K562 (cell line): ENCODE measurements around the gene MFSD6. TPM values are rescaled to one million over a fixed set of nuclear protein-coding genes. Genes with fewer than 3 reads are reported as not detected.

Experiments used
- ATAC-seq: fragments of 200-7000 bp; cut with Tn5 transposase; 3 replicates; pipeline ENCODE4 v1.9.1; 2020; ENCODE audit warnings: moderate library complexity
- Bru-seq: library from RNA; stranded (reverse); fragments of 400-500 nt; gene quantifications from one replicate; lab custom pipeline; 2021; lab: Mats Ljungman, UMichigan
- BruChase-seq, 2 experiments: library from RNA; stranded (reverse); fragments of 400-500 nt; gene quantifications; one replicate each; lab custom pipeline; 2021; lab: Mats Ljungman, UMichigan
- BruUV-seq: library from RNA; stranded (reverse); fragments of 400-500 nt; replicated peaks from 2 replicates; lab custom pipeline; 2021; lab: Mats Ljungman, UMichigan
- CTCF ChIA-PET: fragments of 300-600 bp; formaldehyde crosslinking; extraction: SDS; loops from one replicate; lab custom pipeline; 2021; ENCODE audit warnings: low intra/inter-chr PET ratio; lab: Yijun Ruan, JAX
- POLR2A ChIA-PET: fragments of 300-600, 350-650 bp; sonication (Branson Sonifier 250); formaldehyde crosslinking; extraction: SDS; loops from one replicate; lab custom pipeline; 2021; ENCODE audit warnings: antibody characterized with exemption, inconsistent platforms; lab: Yijun Ruan, JAX
- DNase-seq, 4 experiments: peaks; one replicate each; pipeline versions ENCODE4 v3.0.0 to v3.0.0-alpha.2; 2011 to 2018; ENCODE audit warnings: low spot score in 3 of 4, mixed read lengths in 3 of 4; ENCODE audit errors: extremely low read depth in 1 of 4
- FAIRE-seq: peaks from 2 replicates; lab custom pipeline; 2011; peaks lifted over from hg19 to GRCh38; lab: Jason Lieb, UNC
- H2AFZ ChIP-seq: 2 replicates; pipeline ENCODE4 v1.6.0; 2011; ENCODE audit warnings: low read depth, low read length, control low read depth, inconsistent platforms
- H3K27ac ChIP-seq: fragments of 200-600 bp; 3 replicates; pipeline ENCODE4 v1.8.0; 2011; ENCODE audit warnings: low read depth, mild to moderate bottlenecking, control low read depth, inconsistent platforms, low read length, moderate library complexity, mixed read lengths; ENCODE audit errors: extremely low read depth
- H3K27me3 ChIP-seq, 2 experiments: fragments of 300-600 bp in 1 of 2; 2 replicates in 1 of 2; 3 replicates in 1 of 2; pipeline versions ENCODE4 v1.6.0 to v1.8.0; 2011; ENCODE audit warnings: inconsistent platforms in 2 of 2, low read length in 2 of 2, mild to moderate bottlenecking in 1 of 2, mixed read lengths in 1 of 2, moderate library complexity in 1 of 2; ENCODE audit not compliant: control insufficient read depth in 2 of 2, insufficient read depth in 2 of 2
- H3K36me3 ChIP-seq: fragments of 300-600 bp; 3 replicates; pipeline ENCODE4 v1.8.0; 2011; ENCODE audit warnings: mild to moderate bottlenecking, low read length, inconsistent platforms; ENCODE audit not compliant: control insufficient read depth, insufficient read depth
- H3K4me1 ChIP-seq, 2 experiments: fragments of 200-600 bp in 1 of 2; replicated peaks in 1 of 2; 2 replicates in 1 of 2; 3 replicates in 1 of 2; pipeline versions ENCODE4 v1.5.1 to v1.8.0; 2011; ENCODE audit warnings: inconsistent platforms in 2 of 2, low read length in 2 of 2, mild to moderate bottlenecking in 1 of 2, mixed read lengths in 1 of 2, moderate library complexity in 1 of 2; ENCODE audit not compliant: control insufficient read depth in 2 of 2, insufficient read depth in 2 of 2
- H3K4me2 ChIP-seq: 2 replicates; pipeline ENCODE4 v1.6.1; 2011; ENCODE audit warnings: low read length, control low read depth, inconsistent platforms, mixed read lengths; ENCODE audit not compliant: insufficient read depth
- H3K4me3 ChIP-seq: fragments of 200-600 bp; sonication (generic), shearing (Covaris generic); 2 replicates; pipeline ENCODE4 v1.5.1; 2016; ENCODE audit warnings: control low read depth, inconsistent platforms
- H3K79me2 ChIP-seq: fragments of 200-600 bp; 3 replicates; pipeline ENCODE4 v1.8.0; 2011; ENCODE audit warnings: low read length, inconsistent platforms; ENCODE audit not compliant: control insufficient read depth, insufficient read depth
- H3K9ac ChIP-seq, 2 experiments: 2 replicates each; pipeline versions ENCODE4 v1.6.0 to v1.6.1; 2011; ENCODE audit warnings: low read depth in 2 of 2, low read length in 2 of 2, control low read depth in 1 of 2, inconsistent platforms in 1 of 2, mild to moderate bottlenecking in 1 of 2, mixed read lengths in 1 of 2; ENCODE audit not compliant: insufficient read depth in 1 of 2
- H3K9me1 ChIP-seq: one replicate; pipeline ENCODE4 v1.6.0; 2011; ENCODE audit warnings: inconsistent platforms, mild to moderate bottlenecking, low read length, moderate library complexity; ENCODE audit not compliant: control insufficient read depth, insufficient read depth
- H3K9me3 ChIP-seq: replicated peaks from 2 replicates; pipeline ENCODE4 v1.5.1; 2011; ENCODE audit warnings: low read depth, low read length, inconsistent platforms; ENCODE audit not compliant: control insufficient read depth, insufficient read depth
- H4K20me1 ChIP-seq: replicated peaks from 2 replicates; pipeline ENCODE4 v1.6.1; 2011; ENCODE audit warnings: low read length, inconsistent platforms, mixed read lengths; ENCODE audit not compliant: control insufficient read depth, insufficient read depth
- BCOR ChIP-seq: fragments of 450-650 bp; IDR thresholded peaks from 2 replicates; pipeline ENCODE4 v1.6.1; 2016
- CBX3 ChIP-seq, 2 experiments: IDR thresholded peaks; 1 replicate in 1 of 2; 2 replicates in 1 of 2; pipeline ENCODE4 v1.6.1; 2012; ENCODE audit warnings: inconsistent platforms in 2 of 2, low read length in 2 of 2, borderline replicate concordance in 1 of 2, control low read depth in 1 of 2
- CXXC5 ChIP-seq: fragments of 250-450 bp; sonication (Bioruptor Pico); IDR thresholded peaks from 2 replicates; pipeline ENCODE4 v1.8.0; 2022; ENCODE audit warnings: inconsistent platforms, mild to moderate bottlenecking, moderate library complexity
- ETV5 ChIP-seq: sonication (generic); formaldehyde crosslinking; IDR thresholded peaks from 2 replicates; pipeline ENCODE4 v1.4.0; 2020; ENCODE audit warnings: low read depth, mild to moderate bottlenecking, missing genetic modification reagents
- HNRNPLL ChIP-seq: fragments of 200-400 bp; formaldehyde crosslinking; IDR thresholded peaks from 2 replicates; pipeline ENCODE4 v1.6.1; 2017; ENCODE audit warnings: low read length, low read depth, mild to moderate bottlenecking; ENCODE audit not compliant: poor library complexity, severe bottlenecking
- KDM2B ChIP-seq: fragments of 250-450 bp; sonication (Bioruptor Pico); IDR thresholded peaks from 2 replicates; pipeline ENCODE4 v1.8.0; 2021; ENCODE audit warnings: mild to moderate bottlenecking, moderate library complexity
- KHSRP ChIP-seq: fragments of 450-650 bp; IDR thresholded peaks from 2 replicates; pipeline ENCODE4 v1.6.1; 2017
- NKRF ChIP-seq: fragments of 450-650 bp; IDR thresholded peaks from 2 replicates; pipeline ENCODE4 v1.6.1; 2016; ENCODE audit warnings: borderline replicate concordance
- SETDB1 ChIP-seq: IDR thresholded peaks from one replicate; pipeline ENCODE4 v1.6.1; 2012; ENCODE audit warnings: low read length, control low read depth, inconsistent platforms
- SRF ChIP-seq, 2 experiments: fragments of 250-450, 450-650 bp in 1 of 2; sonication (Bioruptor Pico) in 1 of 2; sonication (generic) in 1 of 2; formaldehyde crosslinking; IDR thresholded peaks; 2 replicates each; pipeline versions ENCODE4 v1.5.0 to v1.5.1; 2020 to 2022; ENCODE audit warnings: mild to moderate bottlenecking in 1 of 2, missing genetic modification reagents in 1 of 2
- TAF15 ChIP-seq: fragments of 200-400 bp; formaldehyde crosslinking; IDR thresholded peaks from 2 replicates; pipeline ENCODE4 v1.6.1; 2017; ENCODE audit warnings: mild to moderate bottlenecking, low read depth, low read length, moderate library complexity
- TEAD4 ChIP-seq, 2 experiments: sonication (generic) in 1 of 2; formaldehyde crosslinking in 1 of 2; IDR thresholded peaks; 2 replicates each; pipeline versions ENCODE4 v1.6.1 to v1.8.0; 2012 to 2022; ENCODE audit warnings: borderline replicate concordance in 1 of 2, inconsistent platforms in 1 of 2, low read length in 1 of 2, mild to moderate bottlenecking in 1 of 2, missing genetic modification reagents in 1 of 2
- ZFX ChIP-seq: sonication (generic); formaldehyde crosslinking; IDR thresholded peaks from 2 replicates; pipeline ENCODE4 v1.8.0; 2022; ENCODE audit warnings: mild to moderate bottlenecking, missing genetic modification reagents, moderate library complexity
- ZNF143 ChIP-seq: sonication (generic); formaldehyde crosslinking; IDR thresholded peaks from 2 replicates; pipeline ENCODE4 v1.9.0; 2022; ENCODE audit warnings: mild to moderate bottlenecking, missing genetic modification reagents
- ZNF174 ChIP-seq: fragments of 250-450 bp; sonication (Bioruptor Pico); IDR thresholded peaks from 2 replicates; pipeline ENCODE4 v1.4.0; 2020; ENCODE audit warnings: mild to moderate bottlenecking
- WGBS: fragments of 100-300 bp; shearing (Covaris generic); methylation state at CpG from one replicate; pipeline ENCODE4 v1.1.6; 2016; ENCODE audit warnings: low coverage, mixed read lengths; ENCODE audit not compliant: insufficient coverage; ENCODE audit errors: missing lambda C conversion rate; 5-methylcytosine and 5-hydroxymethylcytosine counted together
- in situ Hi-C: fragments of 300-500 bp; cut with MboI; formaldehyde crosslinking; loops from 4 replicates; pipeline ENCODE4 v1.15.0; 2018; ENCODE audit warnings: inconsistent platforms, mixed read lengths
- intact Hi-C: fragments of 100-400 bp; cut with micrococcal nuclease; formaldehyde crosslinking; loops from 2 replicates; pipeline ENCODE4 v1.14.2; 2022
- long read RNA-seq, 3 experiments: library from polyadenylated mRNA in 2 of 3; library from RNA in 1 of 3; unstranded in 2 of 3; stranded (forward) in 1 of 3; transcript quantifications; one replicate each; pipeline ENCODE4 v2.0.0, GENCODE V29; 2019 to 2022
- polyA minus RNA-seq, 3 experiments: library from RNA; depleted of rRNA, polyadenylated mRNA; stranded (reverse); fragments of >200 nt; gene quantifications; 2 replicates each; pipeline ENCODE4 v1.2.3, GENCODE V29; 2011
- polyA plus RNA-seq, 8 experiments: library from polyadenylated mRNA; depleted of rRNA in 4 of 8; stranded (reverse) in 5 of 8; unstranded in 3 of 8; fragments of >200 nt; fragmentation: Nextera tagmentation in 2 of 8; fragmentation: Illumina TruSeq in 1 of 8; extraction: Ambion mirVana in 2 of 8; extraction: Trizol in 1 of 8; gene quantifications; 2 replicates each; pipeline versions ENCODE4 v1.2.1 to v1.2.3, GENCODE V29; 2011 to 2014; ENCODE audit warnings: inconsistent platforms in 1 of 8, missing spikeins in 1 of 8
- total RNA-seq, 7 experiments: library from RNA; depleted of rRNA in 6 of 7; stranded (reverse); fragments of >200 nt in 6 of 7; fragmentation: Illumina TruSeq in 2 of 7; extraction: Trizol in 2 of 7; gene quantifications; 2 replicates each; pipeline versions ENCODE4 v1.2.1 to v1.2.3, GENCODE V29; 2011 to 2021; ENCODE audit warnings: low replicate concordance in 1 of 7

Gene MFSD6
- total RNA-seq (2011; cell fraction: chromatin; rRNA removed; ENCODE audit: low replicate concordance), result 23.3 and 40.4 TPM in 2 replicates
- 13.8 and 14.3 TPM in 2 replicates for total RNA-seq (2011; cell fraction: nucleolus; rRNA removed)
- 21.7 and 22.3 TPM in 2 replicates for total RNA-seq (2011; cell fraction: nucleoplasm; rRNA removed)
- 7.1 and 8.5 TPM in 2 replicates for total RNA-seq (2014; rRNA removed)
- 3.9 and 5.3 TPM in 2 replicates for total RNA-seq (2014; rRNA removed; fragmentation: Illumina TruSeq; extraction: Trizol)
- 1.4 and 2.0 TPM in 2 replicates for total RNA-seq (2015; rRNA removed; fragmentation: Illumina TruSeq; extraction: Trizol)
- 6.3 and 6.6 TPM in 2 replicates for total RNA-seq (2021)
- polyA plus RNA-seq (2011; rRNA removed), result 2.7 and 7.9 TPM in 2 replicates
- polyA plus RNA-seq (2011; cell fraction: cytosol; rRNA removed), result 4.0 and 5.7 TPM in 2 replicates
- polyA plus RNA-seq (2011; cell fraction: nucleus; rRNA removed), result 4.0 and 6.7 TPM in 2 replicates
- polyA plus RNA-seq (2012), result 4.0 and 5.9 TPM in 2 replicates
- 5.1 and 6.1 TPM in 2 replicates for polyA plus RNA-seq (2014; fragmentation: Illumina TruSeq; extraction: Trizol)
- polyA plus RNA-seq (2014; fragmentation: Nextera tagmentation; extraction: Ambion mirVana), result 1 to 10 TPM; 1.1 to 1.2 TPM
- polyA plus RNA-seq (2014; rRNA removed), result 4.4 and 4.6 TPM in 2 replicates
- polyA minus RNA-seq (2011; rRNA and poly(A)+ RNA removed), result 9.8 and 15.1 TPM in 2 replicates
- polyA minus RNA-seq (2011; cell fraction: cytosol; rRNA and poly(A)+ RNA removed), result 7.3 TPM in 2 replicates
- 10.6 and 11.8 TPM in 2 replicates for polyA minus RNA-seq (2011; cell fraction: nucleus; rRNA and poly(A)+ RNA removed)
- Bru-seq, nascent RNA, result percentile 53 among the genes with signal in this experiment
- percentile 51 among the genes with signal in this experiment for BruChase-seq, experiment 1, labeled RNA remaining after a 2-hour chase
- percentile 50 among the genes with signal in this experiment for BruChase-seq, experiment 2, labeled RNA remaining after a 6-hour chase
- long read RNA-seq, experiment 1, full-length matches to known transcripts, result 3 of 20 reads
- long read RNA-seq, experiment 1, partial matches to known transcripts, result 6 of 20 reads
- long read RNA-seq, experiment 1, other reads (novel, unspliced or antisense), result 11 of 20 reads
- long read RNA-seq, experiment 2, full-length matches to known transcripts, result 1 of 6 reads
- long read RNA-seq, experiment 2, partial matches to known transcripts, result 0 of 6 reads
- long read RNA-seq, experiment 2, other reads (novel, unspliced or antisense), result 5 of 6 reads
- long read RNA-seq, experiment 3, partial matches to known transcripts, result 0 of 2 reads
- long read RNA-seq, experiment 3, other reads (novel, unspliced or antisense), result 2 of 2 reads

- Histone ChIP-seq H3K36me3 (no peaks in the 10 kb centered on the region), H3K4me3 (peak within 1 kb of the TSS; percentile 57), H3K9me3 (no peaks in the 10 kb centered on the region), H3K79me2 (no peaks in the 10 kb centered on the region), H3K4me2 (peak within 1 kb of the TSS; percentile 67), H3K4me1 (peaks cover 14 to 25% of the 10 kb centered on the region in 2 experiments; a peak in 4 of 5 replicates), H3K9ac (peak within 1 kb of the TSS; percentile 46 to 93), H3K27ac (peak within 1 kb of the TSS; percentile 32; the same call in 2 of the 3 replicates), H4K20me1 (no peaks in the 10 kb centered on the region), H3K27me3 (no peaks in the 10 kb centered on the region), H3K9me1 (no peaks in the 10 kb centered on the region), H2AFZ (peak within 1 kb of the TSS; percentile 91)
- intact Hi-C loops, result loop anchor here (10.0 kb wide), 1 partner anchor 57 kb away; no protein-coding TSS in a partner anchor
- peak; percentile 80 for ATAC-seq
- WGBS, result 10% methylated on average over 16 of the region's 98 CpGs
- no peak for FAIRE-seq
- ChIA-PET POLR2A (interaction anchor here (0.5 kb wide), 1 partner anchor 11 kb away, joined by 4 read pairs; no protein-coding TSS in a partner anchor), CTCF (no interaction called here)
- peak; percentile 47 to 68 (median 66) for DNase-seq
- in situ Hi-C loops, result no loop called here
- no TSS peak for BruUV-seq
- TF ChIP-seq ZFX, result peak; percentile 71
- TF ChIP-seq SRF (CRISPR knock-in tag; IDR thresholded peaks at IDR 0.05), result no peak
- no peak for TF ChIP-seq ZNF174 (CRISPR knock-in tag)
- no peak for TF ChIP-seq ZNF143
- no peak for TF ChIP-seq TAF15
- peak; percentile 52 for TF ChIP-seq HNRNPLL
- peak; percentile 76 for TF ChIP-seq CXXC5 (CRISPR knock-in tag)
- TF ChIP-seq NKRF, result no peak
- no peak for TF ChIP-seq ETV5
- TF ChIP-seq KHSRP, result no peak
- no peak for TF ChIP-seq TEAD4 (IDR thresholded peaks at IDR 0.05; ENCODE audit: low read length)
- no peak for TF ChIP-seq TEAD4 (CRISPR knock-in tag; IDR thresholded peaks at IDR 0.05; ENCODE audit: borderline replicate concordance)
- TF ChIP-seq BCOR, result no peak
- no peak for TF ChIP-seq KDM2B
- TF ChIP-seq CBX3 (IDR thresholded peaks at IDR 0.05; ENCODE audit: borderline replicate concordance in 1 of 2, low read length in 2 of 2), result no peak
- no peak for TF ChIP-seq SETDB1
Observed at GRCh38 chr2:190407662-190408537, at the start of gene MFSD6. Gene MFSD6 (plus strand): TSS chr2:190408355. CDS start chr2:190436030, 27,675 bp downstream.
